ENCODE data around the gene WDFY4. TPM values are rescaled to one million over a fixed set of nuclear protein-coding genes. Genes with fewer than 3 reads are reported as not detected.

WDFY4 gene
- total RNA-seq, 1 donor = not detected

GRCh38 chr10:48704156-48704555 is 19.5 kb downstream of the WDFY4 start:
- no peak for DNase-seq (ENCODE audit: low read depth)
- H3K4me3 ChIP-seq (ENCODE audit: low read depth, low read length) = no peak overlapping the region
- no peak for TF ChIP-seq CTCF (IDR thresholded peaks at IDR 0.05; ENCODE audit: insufficient read depth, low read length)

GRCh38 chr10:48705401-48705938 is 20.8 kb downstream of the WDFY4 start:
- no peak for TF ChIP-seq CTCF (IDR thresholded peaks at IDR 0.05; ENCODE audit: insufficient read depth, low read length)
- no peak for DNase-seq (ENCODE audit: low read depth)
- H3K4me3 ChIP-seq (ENCODE audit: low read depth, low read length) = no peak overlapping the region

GRCh38 chr10:48707472-48707871 is 22.8 kb downstream of the WDFY4 start:
- H3K4me3 ChIP-seq (ENCODE audit: low read depth, low read length) = no peak overlapping the region
- TF ChIP-seq CTCF (IDR thresholded peaks at IDR 0.05; ENCODE audit: insufficient read depth, low read length) = no peak
- no peak for DNase-seq (ENCODE audit: low read depth)

GRCh38 chr10:48708144-48708543 is 23.5 kb downstream of the WDFY4 start:
- DNase-seq (ENCODE audit: low read depth) = peak; percentile 33
- no peak for TF ChIP-seq CTCF (IDR thresholded peaks at IDR 0.05; ENCODE audit: insufficient read depth, low read length)
- H3K4me3 ChIP-seq (ENCODE audit: low read depth, low read length) = no peak overlapping the region

GRCh38 chr10:48710647-48711275 is 26.1 kb downstream of the WDFY4 start:
- TF ChIP-seq CTCF (IDR thresholded peaks at IDR 0.05; ENCODE audit: insufficient read depth, low read length) = no peak
- DNase-seq (ENCODE audit: low read depth) = no peak

GRCh38 chr10:48711830-48712229 is 27.2 kb downstream of the WDFY4 start:
- no peak overlapping the region for H3K4me3 ChIP-seq (ENCODE audit: low read depth, low read length)
- DNase-seq (ENCODE audit: low read depth) = no peak
- TF ChIP-seq CTCF (IDR thresholded peaks at IDR 0.05; ENCODE audit: insufficient read depth, low read length) = no peak

More at GRCh38 chr10:48710647-48711275, 26.1 kb downstream of the WDFY4 start:
- no peak overlapping the region for H3K4me3 ChIP-seq (ENCODE audit: low read depth, low read length)

GRCh38 chr10:48714088-48714487 is 29.4 kb downstream of the WDFY4 start:
- TF ChIP-seq CTCF (IDR thresholded peaks at IDR 0.05; ENCODE audit: insufficient read depth, low read length) = no peak

More at GRCh38 chr10:48714088-48714487, 29.4 kb downstream of the WDFY4 start:
- no peak overlapping the region for H3K4me3 ChIP-seq (ENCODE audit: low read depth, low read length)
- DNase-seq (ENCODE audit: low read depth) = no peak

All from fibroblast of the aortic adventitia (primary cell).